GM12875 (cell line): ENCODE measurements around the gene ENTREP1.

Experiments used
- H3K4me3 ChIP-seq: one replicate; pipeline ENCODE4 v1.5.1; 2011; ENCODE audit warnings: low read depth, low read length, control low read depth
- CTCF ChIP-seq: IDR thresholded peaks from 2 replicates; pipeline ENCODE4 v1.5.1; 2011; ENCODE audit warnings: low read depth, mild to moderate bottlenecking, control low read depth, inconsistent platforms, low read length, moderate library complexity, borderline replicate concordance; ENCODE audit not compliant: insufficient read depth

The ENTREP1 gene, protein sequence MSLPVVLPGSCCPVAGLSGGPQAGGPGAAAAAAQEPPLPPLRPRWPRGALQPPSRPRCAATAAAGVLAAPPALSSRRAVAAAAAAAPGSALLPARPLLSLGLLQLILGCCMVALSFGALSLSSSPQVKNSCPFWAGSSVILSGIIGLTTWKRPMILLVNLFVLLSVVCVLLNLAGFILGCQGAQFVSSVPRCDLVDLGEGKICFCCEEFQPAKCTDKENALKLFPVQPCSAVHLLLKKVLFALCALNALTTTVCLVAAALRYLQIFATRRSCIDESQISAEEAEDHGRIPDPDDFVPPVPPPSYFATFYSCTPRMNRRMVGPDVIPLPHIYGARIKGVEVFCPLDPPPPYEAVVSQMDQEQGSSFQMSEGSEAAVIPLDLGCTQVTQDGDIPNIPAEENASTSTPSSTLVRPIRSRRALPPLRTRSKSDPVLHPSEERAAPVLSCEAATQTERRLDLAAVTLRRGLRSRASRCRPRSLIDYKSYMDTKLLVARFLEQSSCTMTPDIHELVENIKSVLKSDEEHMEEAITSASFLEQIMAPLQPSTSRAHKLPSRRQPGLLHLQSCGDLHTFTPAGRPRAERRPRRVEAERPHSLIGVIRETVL

DNA sequence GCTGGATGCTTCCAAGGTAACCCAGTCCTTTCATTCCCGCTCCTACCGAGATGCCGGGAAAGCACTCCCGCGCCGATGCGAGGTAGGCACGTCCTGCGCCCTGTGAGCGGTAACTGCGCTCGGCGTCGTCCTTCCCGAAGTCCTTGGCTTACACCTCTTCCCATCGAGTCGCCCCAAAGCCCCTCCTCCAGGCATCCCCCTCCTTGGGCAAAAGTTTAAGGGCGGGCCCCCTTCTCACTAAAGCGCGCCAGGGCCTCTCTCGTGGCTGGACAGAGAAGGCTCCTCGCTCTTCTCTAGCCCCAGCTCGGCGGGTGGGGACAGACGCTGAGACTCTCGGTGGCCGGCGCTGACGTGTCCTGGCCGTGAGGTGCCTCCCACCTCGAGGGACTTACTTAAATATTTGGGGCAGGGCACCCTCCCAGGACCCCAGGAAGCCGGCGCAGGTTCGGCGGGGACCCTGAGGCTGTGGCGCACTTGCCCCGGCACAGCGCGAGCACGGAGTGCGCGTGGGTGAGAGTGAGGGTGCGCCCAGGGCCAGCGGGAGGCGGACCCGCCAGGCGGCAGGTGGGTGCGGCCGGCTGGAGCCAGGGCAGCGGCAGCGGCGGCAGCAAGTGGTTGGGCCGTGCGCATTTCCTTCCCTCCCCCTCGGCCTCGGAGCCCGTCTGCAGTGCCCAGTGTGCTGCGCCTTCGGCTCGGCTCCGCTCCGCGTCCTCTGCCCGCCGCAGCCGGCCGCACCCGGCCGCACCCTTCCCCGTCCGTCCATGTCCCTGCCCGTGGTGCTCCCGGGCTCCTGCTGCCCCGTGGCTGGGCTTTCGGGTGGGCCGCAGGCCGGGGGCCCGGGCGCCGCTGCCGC, at the start of gene ENTREP1:
TSS of gene ENTREP1 (plus strand) at position 667 of the 853 bp plus-strand sequence. CDS start at position 762, 95 bp downstream.
- H3K4me3 ChIP-seq = no peak within 1 kb of the TSS
- no peak for TF ChIP-seq CTCF

DNA sequence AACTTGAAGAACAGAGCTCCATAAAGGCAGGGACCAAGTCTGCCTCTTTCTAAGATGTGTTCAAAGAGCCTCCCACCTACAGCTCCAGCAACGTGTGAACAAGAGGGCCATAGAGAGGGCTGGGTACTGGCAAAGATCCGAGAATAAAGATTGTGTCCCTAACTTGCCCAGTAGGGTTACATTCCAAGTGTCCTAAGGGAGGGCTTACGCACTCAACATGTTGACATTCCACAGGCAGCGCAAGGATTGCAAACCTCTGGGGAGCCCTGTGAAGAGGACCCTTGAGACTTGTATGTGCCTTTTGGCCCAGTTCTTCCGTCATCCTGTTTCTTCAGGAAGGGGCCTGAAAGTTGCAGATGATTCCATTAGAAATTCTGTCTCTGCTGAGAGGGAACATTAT, 48.2 kb upstream of the ENTREP1 start:
- TF ChIP-seq CTCF = no peak
- no peak overlapping the region for H3K4me3 ChIP-seq

- no peak overlapping the region for H3K4me3 ChIP-seq
- TF ChIP-seq CTCF = no peak
Observed at GRCh38 chr9:69279084-69279731, 45.8 kb upstream of the ENTREP1 start.

- TF ChIP-seq CTCF = no peak
- no peak overlapping the region for H3K4me3 ChIP-seq
Observed at GRCh38 chr9:69279733-69280132, 45.3 kb upstream of the ENTREP1 start.

DNA sequence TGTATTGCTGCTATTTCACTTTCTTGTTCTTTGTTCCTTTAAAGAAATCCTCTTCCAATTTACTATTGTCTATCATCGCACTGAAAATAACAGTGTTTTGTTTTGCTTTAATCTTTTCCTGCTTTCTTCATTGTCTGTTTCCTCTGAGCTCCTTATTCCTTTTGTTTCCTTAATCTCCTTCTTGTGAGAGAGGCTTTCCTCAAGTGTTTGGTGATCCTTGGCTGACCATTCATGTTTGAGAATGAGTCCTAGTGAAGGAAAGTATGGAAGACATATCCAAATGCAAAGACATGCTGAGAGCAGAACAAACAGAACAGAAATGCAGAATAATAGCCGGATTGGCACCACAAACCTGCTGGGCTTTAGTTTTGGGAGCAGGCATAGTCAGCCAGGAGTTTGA, 42.0 kb upstream of the ENTREP1 start:
- TF ChIP-seq CTCF = no peak
- H3K4me3 ChIP-seq = no peak overlapping the region

DNA sequence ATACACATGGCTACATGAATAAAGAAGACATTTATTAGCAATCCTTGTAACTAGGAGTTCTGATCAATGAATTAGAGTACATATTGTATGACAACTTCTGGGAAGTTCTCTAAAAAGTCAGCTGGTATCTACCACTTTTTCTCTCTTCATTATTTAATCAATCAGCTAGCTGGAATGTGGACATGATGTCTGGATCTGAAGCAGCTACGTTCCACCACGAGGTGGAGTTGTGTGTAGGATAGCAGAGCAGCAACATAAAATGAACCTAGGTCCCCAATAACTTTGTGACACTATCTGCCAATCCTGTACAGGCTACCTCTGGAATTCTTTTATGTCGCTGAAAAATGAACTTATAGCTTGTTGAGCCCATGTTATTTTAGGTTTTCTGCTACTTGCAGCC, 32.9 kb upstream of the ENTREP1 start:
- H3K4me3 ChIP-seq = no peak overlapping the region
- TF ChIP-seq CTCF = 0 out of 2 replicates have a peak, but pooled peaks have one; percentile 3
